WTC11 (cell line): Measurements from ENCODE around the gene CNTN5. TPM values are rescaled to one million over a fixed set of nuclear protein-coding genes. Genes with fewer than 3 reads are reported as not detected.
A peak's percentile ranks its signal among the peaks of the same experiment; 100 is the strongest.

Experiments
- ATAC-seq: fragments of 200-7000 bp; cut with Tn5 transposase; 2 replicates; pipeline ENCODE4 v1.10.0; 2021; ENCODE audit warnings: mild to moderate bottlenecking, moderate library complexity
- CTCF ChIA-PET: fragments of 300-600 bp; sonication (Branson Sonifier 250); formaldehyde crosslinking; loops from one replicate; lab custom pipeline; 2021; ENCODE audit warnings: antibody characterized with exemption; lab: Charles Lee
- POLR2A ChIA-PET: fragments of 350-600 bp; sonication (Branson Sonifier 250); formaldehyde crosslinking; loops from one replicate; lab custom pipeline; 2021; ENCODE audit warnings: antibody characterized with exemption; lab: Charles Lee
- DNase-seq: peaks from one replicate; pipeline ENCODE4 v3.0.0; 2021; ENCODE audit warnings: low spot score
- H3K27ac Mint-ChIP-seq: 2 replicates; pipeline ENCODE4 v1.8.0; 2021; ENCODE audit warnings: mixed read lengths
- H3K27me3 Mint-ChIP-seq: 2 replicates; pipeline ENCODE4 v1.8.0; 2021; ENCODE audit warnings: low read depth, mild to moderate bottlenecking, moderate library complexity, mixed read lengths
- H3K36me3 Mint-ChIP-seq: 2 replicates; pipeline ENCODE4 v1.8.0; 2021; ENCODE audit warnings: mixed read lengths
- H3K4me1 Mint-ChIP-seq: 2 replicates; pipeline ENCODE4 v1.8.0; 2022; ENCODE audit warnings: mixed read lengths
- H3K4me3 Mint-ChIP-seq: 2 replicates; pipeline ENCODE4 v1.8.0; 2021; ENCODE audit warnings: mild to moderate bottlenecking, moderate library complexity, mixed read lengths
- H3K9me3 Mint-ChIP-seq: 2 replicates; pipeline ENCODE4 v1.8.0; 2021; ENCODE audit warnings: mixed read lengths
- ETV6 ChIP-seq: sonication (generic); formaldehyde crosslinking; IDR thresholded peaks from 2 replicates; pipeline ENCODE4 v1.8.1; 2022; ENCODE audit warnings: mild to moderate bottlenecking, missing genetic modification reagents
- GABPB1 ChIP-seq: sonication (generic); formaldehyde crosslinking; IDR thresholded peaks from 2 replicates; pipeline ENCODE4 v1.8.1; 2023; ENCODE audit warnings: mild to moderate bottlenecking, missing genetic modification reagents
- JAZF1 ChIP-seq: fragments of 250-450 bp; sonication (Bioruptor Pico); IDR thresholded peaks from 2 replicates; pipeline ENCODE4 v1.9.0; 2021; ENCODE audit warnings: moderate library complexity, mild to moderate bottlenecking, inconsistent platforms
- NFATC4 ChIP-seq: fragments of 250-450 bp; sonication (Bioruptor Pico); IDR thresholded peaks from 2 replicates; pipeline ENCODE4 v1.9.0; 2021; ENCODE audit warnings: mild to moderate bottlenecking
- NFE2L1 ChIP-seq: sonication (generic); formaldehyde crosslinking; IDR thresholded peaks from 2 replicates; pipeline ENCODE4 v1.8.1; 2023; ENCODE audit warnings: missing genetic modification reagents
- PRRX2 ChIP-seq: fragments of 250-450 bp; sonication (Bioruptor Pico); IDR thresholded peaks from 2 replicates; pipeline ENCODE4 v1.8.0; 2021; ENCODE audit warnings: mild to moderate bottlenecking
- TCF7 ChIP-seq: sonication (generic); formaldehyde crosslinking; IDR thresholded peaks from 2 replicates; pipeline ENCODE4 v1.8.0; 2022; ENCODE audit warnings: mild to moderate bottlenecking, low read depth, missing genetic modification reagents, moderate library complexity
- TP53 ChIP-seq: sonication (generic); formaldehyde crosslinking; IDR thresholded peaks from 2 replicates; pipeline ENCODE4 v1.8.1; 2023; ENCODE audit warnings: mild to moderate bottlenecking, missing genetic modification reagents
- ZNF138 ChIP-seq: sonication (generic); formaldehyde crosslinking; conservative IDR thresholded peaks from 2 replicates; pipeline ENCODE4 v1.8.1; 2022; ENCODE audit warnings: mild to moderate bottlenecking, moderate library complexity, missing genetic modification reagents
- ZNF423 ChIP-seq: fragments of 250-450 bp; sonication (Bioruptor Pico); IDR thresholded peaks from 2 replicates; pipeline ENCODE4 v2.1.2; 2022; ENCODE audit warnings: mild to moderate bottlenecking, moderate library complexity
- total RNA-seq: library from RNA; stranded (reverse); gene quantifications from 3 replicates; pipeline ENCODE4 v1.2.3, GENCODE V29; 2021
- TF ChIP-seq, protein P1 (sequence below): sonication (generic); formaldehyde crosslinking; IDR thresholded peaks from 2 replicates; pipeline ENCODE4 v1.8.1; 2023; ENCODE audit warnings: mild to moderate bottlenecking, missing genetic modification reagents, borderline replicate concordance
- TF ChIP-seq, protein P2 (sequence below): sonication (generic); formaldehyde crosslinking; IDR thresholded peaks from 2 replicates; pipeline ENCODE4 v1.8.1; 2023; ENCODE audit warnings: mild to moderate bottlenecking, missing genetic modification reagents
- TF ChIP-seq, protein P3 (sequence below): fragments of 250-450 bp; sonication (Bioruptor Pico); conservative IDR thresholded peaks from 2 replicates; pipeline ENCODE4 v1.9.0; 2021; ENCODE audit warnings: mild to moderate bottlenecking
- TF ChIP-seq, protein P4 (sequence below): sonication (generic); formaldehyde crosslinking; IDR thresholded peaks from 2 replicates; pipeline ENCODE4 v1.8.1; 2023; ENCODE audit warnings: mild to moderate bottlenecking, missing genetic modification reagents
- TF ChIP-seq, protein P5 (sequence below): fragments of 250-450 bp; sonication (Bioruptor Pico); IDR thresholded peaks from 2 replicates; pipeline ENCODE4 v2.1.2; 2022; ENCODE audit warnings: mild to moderate bottlenecking, moderate library complexity

The CNTN5 gene
- total RNA-seq, 1 experiment from 2014 or later, result 0.07 TPM

DNA sequence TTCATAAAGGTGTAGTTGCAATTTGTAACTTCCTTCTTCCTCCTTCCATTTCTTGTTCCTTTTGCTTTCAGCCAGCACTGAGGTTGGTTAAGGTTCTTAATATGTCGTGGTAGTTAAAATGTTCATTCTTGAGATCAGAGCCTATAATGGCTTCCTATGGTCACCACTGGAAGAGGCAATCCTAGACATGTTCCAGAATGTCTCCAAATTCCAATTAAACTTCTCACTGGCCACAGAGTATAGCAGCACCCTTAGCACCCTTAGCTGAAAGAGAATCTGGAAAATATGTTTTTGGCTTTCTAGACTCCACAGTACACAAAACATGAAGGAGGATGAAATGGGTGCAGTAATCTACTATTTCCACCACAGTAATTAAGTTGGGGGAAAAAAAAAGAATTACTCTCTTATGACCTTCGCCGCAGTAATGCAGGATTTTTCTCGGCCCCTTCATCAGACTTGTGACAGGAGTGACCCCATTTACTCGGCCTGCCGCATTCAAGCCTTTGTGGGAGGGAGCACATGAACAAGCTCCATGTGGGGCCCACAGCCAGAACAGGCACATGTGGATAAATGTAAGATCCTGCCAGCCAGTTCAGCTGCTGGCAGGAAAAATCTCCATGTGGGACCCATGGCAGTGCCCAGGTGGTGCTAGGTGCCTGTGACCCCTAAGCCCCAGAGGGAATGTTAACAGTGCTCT is 1317.5 kb downstream of the CNTN5 start:
- ChIA-PET CTCF (interaction anchor here (3.1 kb wide), 1 partner anchor 187 kb away, joined by 10 read pairs; no protein-coding TSS in a partner anchor), POLR2A (no interaction called here)
- Mint-ChIP-seq H3K36me3 (no peaks in the 10 kb centered on the region), H3K9me3 (peaks cover 9% of the 10 kb centered on the region), H3K27me3 (no peaks in the 10 kb centered on the region), H3K4me1 (peaks cover 14% of the 10 kb centered on the region), H3K4me3 (no peak overlapping the region), H3K27ac (no peak overlapping the region)
- ATAC-seq (no peak), DNase-seq (no peak)
- TF ChIP-seq GABPB1 (no peak), JAZF1 (CRISPR knock-in tag) (no peak), ZNF423 (CRISPR knock-in tag) (no peak), ZNF138 (CRISPR knock-in tag) (no peak), TP53 (no peak), NFE2L1 (no peak), PRRX2 (CRISPR knock-in tag) (no peak), TCF7 (CRISPR knock-in tag) (no peak), ETV6 (no peak)
- TF ChIP-seq, protein P1, sequence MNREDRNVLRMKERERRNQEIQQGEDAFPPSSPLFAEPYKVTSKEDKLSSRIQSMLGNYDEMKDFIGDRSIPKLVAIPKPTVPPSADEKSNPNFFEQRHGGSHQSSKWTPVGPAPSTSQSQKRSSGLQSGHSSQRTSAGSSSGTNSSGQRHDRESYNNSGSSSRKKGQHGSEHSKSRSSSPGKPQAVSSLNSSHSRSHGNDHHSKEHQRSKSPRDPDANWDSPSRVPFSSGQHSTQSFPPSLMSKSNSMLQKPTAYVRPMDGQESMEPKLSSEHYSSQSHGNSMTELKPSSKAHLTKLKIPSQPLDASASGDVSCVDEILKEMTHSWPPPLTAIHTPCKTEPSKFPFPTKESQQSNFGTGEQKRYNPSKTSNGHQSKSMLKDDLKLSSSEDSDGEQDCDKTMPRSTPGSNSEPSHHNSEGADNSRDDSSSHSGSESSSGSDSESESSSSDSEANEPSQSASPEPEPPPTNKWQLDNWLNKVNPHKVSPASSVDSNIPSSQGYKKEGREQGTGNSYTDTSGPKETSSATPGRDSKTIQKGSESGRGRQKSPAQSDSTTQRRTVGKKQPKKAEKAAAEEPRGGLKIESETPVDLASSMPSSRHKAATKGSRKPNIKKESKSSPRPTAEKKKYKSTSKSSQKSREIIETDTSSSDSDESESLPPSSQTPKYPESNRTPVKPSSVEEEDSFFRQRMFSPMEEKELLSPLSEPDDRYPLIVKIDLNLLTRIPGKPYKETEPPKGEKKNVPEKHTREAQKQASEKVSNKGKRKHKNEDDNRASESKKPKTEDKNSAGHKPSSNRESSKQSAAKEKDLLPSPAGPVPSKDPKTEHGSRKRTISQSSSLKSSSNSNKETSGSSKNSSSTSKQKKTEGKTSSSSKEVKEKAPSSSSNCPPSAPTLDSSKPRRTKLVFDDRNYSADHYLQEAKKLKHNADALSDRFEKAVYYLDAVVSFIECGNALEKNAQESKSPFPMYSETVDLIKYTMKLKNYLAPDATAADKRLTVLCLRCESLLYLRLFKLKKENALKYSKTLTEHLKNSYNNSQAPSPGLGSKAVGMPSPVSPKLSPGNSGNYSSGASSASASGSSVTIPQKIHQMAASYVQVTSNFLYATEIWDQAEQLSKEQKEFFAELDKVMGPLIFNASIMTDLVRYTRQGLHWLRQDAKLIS, result no peak
- TF ChIP-seq, protein P2, sequence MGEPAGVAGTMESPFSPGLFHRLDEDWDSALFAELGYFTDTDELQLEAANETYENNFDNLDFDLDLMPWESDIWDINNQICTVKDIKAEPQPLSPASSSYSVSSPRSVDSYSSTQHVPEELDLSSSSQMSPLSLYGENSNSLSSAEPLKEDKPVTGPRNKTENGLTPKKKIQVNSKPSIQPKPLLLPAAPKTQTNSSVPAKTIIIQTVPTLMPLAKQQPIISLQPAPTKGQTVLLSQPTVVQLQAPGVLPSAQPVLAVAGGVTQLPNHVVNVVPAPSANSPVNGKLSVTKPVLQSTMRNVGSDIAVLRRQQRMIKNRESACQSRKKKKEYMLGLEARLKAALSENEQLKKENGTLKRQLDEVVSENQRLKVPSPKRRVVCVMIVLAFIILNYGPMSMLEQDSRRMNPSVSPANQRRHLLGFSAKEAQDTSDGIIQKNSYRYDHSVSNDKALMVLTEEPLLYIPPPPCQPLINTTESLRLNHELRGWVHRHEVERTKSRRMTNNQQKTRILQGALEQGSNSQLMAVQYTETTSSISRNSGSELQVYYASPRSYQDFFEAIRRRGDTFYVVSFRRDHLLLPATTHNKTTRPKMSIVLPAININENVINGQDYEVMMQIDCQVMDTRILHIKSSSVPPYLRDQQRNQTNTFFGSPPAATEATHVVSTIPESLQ (CRISPR knock-in tag), result no peak
- TF ChIP-seq, protein P3, sequence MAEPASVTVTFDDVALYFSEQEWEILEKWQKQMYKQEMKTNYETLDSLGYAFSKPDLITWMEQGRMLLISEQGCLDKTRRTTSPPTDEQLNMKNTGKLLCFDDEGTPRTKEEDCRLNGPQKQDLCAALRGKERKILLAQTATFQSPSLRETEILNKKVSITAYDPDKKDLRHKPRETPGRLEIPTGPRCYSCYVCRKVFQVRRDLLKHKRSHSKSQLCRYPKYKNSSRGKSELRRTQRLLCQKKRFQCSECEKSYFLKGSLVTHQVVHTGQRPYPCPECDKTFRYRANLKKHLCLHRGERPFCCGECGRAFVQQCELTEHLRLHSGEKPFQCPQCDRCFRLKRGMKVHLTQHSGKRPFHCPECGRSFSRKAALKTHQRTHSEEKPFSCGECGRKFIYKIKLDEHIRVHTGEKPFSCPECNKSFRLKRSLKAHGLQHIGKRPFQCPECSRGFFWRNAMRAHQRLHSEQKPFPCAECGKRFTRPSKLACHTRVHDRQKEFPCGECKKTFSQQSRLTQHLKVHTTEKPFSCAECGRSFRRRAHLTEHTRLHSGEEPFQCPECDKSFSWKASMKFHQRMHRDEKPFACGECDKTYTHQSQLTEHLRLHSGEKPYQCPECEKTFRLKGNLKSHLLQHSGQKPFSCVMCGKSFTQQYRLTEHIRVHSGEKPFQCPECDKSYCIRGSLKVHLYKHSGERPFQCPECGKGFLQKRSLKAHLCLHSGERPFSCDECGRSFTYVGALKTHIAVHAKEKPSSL (CRISPR knock-in tag), result no peak
- TF ChIP-seq, protein P4, sequence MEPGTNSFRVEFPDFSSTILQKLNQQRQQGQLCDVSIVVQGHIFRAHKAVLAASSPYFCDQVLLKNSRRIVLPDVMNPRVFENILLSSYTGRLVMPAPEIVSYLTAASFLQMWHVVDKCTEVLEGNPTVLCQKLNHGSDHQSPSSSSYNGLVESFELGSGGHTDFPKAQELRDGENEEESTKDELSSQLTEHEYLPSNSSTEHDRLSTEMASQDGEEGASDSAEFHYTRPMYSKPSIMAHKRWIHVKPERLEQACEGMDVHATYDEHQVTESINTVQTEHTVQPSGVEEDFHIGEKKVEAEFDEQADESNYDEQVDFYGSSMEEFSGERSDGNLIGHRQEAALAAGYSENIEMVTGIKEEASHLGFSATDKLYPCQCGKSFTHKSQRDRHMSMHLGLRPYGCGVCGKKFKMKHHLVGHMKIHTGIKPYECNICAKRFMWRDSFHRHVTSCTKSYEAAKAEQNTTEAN (CRISPR knock-in tag), result no peak

DNA sequence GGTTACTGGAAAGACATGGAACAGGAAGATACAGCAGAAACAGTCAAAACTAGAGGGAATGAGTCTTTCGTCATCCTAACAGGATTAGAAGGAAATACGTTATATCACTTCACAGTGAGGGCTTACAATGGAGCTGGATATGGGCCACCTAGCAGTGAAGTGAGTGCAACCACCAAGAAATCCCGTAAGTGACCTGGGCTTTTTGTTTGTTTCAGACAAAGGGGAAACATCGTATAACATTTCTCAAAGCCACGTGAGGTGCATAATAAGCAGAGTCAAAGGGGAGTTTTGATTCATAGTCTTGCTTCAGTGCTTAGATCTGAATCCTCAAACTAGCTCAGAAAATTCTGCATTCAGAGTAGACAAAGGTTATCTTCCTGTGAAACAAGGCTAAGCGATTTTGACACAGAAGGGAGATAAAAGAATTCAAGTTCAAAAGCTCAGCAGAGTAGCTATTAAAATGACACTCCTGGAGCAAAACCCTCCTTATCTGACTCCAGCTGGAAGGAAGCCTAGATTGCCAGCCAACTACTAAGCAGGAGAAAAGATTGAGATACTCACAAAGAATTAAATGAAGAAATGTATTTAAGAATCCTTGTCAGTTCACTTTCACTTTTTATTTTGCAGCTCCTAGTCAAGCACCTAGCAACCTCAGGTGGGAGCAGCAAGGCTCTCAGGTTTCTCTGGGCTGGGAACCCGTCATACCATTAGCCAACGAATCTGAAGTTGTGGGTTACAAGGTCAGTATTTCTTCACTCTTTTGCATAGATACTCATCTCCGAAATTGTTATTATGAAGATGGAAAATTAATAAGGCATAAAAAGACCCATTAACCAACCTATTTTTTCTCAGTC is 1319.9 kb downstream of the CNTN5 start:
- POLR2A ChIA-PET, result no interaction called here
- Mint-ChIP-seq H3K27ac (no peak overlapping the region), H3K27me3 (no peaks in the 10 kb centered on the region), H3K9me3 (no peaks in the 10 kb centered on the region), H3K4me3 (no peak overlapping the region)
- ATAC-seq (peak; percentile 77), DNase-seq (no peak)
- CTCF ChIA-PET, result interaction anchor here (0.9 to 3.1 kb wide), 2 partner anchors 10 to 185 kb away, joined by 4 to 10 read pairs; no protein-coding TSS in a partner anchor
- TF ChIP-seq NFATC4 (CRISPR knock-in tag) (no peak), PRRX2 (CRISPR knock-in tag) (no peak)
- TF ChIP-seq, protein P5, sequence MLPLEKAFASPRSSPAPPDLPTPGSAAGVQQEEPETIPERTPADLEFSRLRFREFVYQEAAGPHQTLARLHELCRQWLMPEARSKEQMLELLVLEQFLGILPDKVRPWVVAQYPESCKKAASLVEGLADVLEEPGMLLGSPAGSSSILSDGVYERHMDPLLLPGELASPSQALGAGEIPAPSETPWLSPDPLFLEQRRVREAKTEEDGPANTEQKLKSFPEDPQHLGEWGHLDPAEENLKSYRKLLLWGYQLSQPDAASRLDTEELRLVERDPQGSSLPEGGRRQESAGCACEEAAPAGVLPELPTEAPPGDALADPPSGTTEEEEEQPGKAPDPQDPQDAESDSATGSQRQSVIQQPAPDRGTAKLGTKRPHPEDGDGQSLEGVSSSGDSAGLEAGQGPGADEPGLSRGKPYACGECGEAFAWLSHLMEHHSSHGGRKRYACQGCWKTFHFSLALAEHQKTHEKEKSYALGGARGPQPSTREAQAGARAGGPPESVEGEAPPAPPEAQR (CRISPR knock-in tag), result no peak
- TF ChIP-seq, all 79 proteins: peak for 0
- H3K36me3 Mint-ChIP-seq, result no peaks in the 10 kb centered on the region
- H3K4me1 Mint-ChIP-seq, result peaks cover 14% of the 10 kb centered on the region
